ENCODE data around the gene KIF1A.
"Not testable (repeated sequence)": the region's sequence is repeated elsewhere in the genome, so short reads cannot be mapped to it uniquely, and the experiment has no call there.

Gene KIF1A

DNA sequence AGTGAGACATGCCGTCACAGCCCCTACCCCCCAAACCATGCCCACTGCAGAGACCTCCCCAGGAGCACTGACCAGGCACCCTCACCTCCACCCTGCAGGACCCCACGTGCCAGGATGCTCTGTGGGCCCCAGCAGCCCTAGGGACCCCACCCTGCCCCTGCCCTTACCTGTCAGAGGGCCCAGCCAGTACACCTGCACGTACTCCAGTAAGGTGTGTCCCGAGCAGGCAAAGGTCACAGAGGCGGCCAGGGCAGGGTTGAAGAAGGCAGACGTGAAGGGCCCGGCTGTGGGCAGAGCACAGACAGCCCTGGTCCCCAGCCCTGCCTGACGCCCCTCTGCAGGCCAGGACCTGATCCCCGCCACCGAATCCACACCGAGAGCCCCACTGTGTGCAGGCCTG lies 139.8 kb downstream of the KIF1A start:
- not testable (repeated sequence) for DNase-seq

DNA sequence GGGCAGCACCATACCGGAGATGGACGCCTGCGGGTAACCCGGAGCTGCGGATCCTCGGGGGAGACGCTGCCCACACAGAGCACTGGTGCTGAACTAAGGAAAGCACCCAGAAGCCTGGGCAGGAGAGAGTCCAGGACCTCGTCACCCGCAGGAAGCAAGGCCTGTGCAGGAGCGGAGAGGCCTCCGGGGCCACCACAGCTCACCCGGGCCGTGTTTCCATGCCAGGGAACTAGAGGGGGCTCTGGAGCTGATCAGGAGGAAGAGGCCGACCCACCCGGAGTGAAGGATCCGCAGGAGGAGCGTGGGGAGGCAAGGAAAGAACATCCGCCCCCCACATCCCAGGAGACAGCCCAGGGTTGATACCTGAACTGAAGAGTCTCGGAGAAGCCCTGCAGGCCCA lies 141.1 kb downstream of the KIF1A start:
- not testable (repeated sequence) for DNase-seq

DNA sequence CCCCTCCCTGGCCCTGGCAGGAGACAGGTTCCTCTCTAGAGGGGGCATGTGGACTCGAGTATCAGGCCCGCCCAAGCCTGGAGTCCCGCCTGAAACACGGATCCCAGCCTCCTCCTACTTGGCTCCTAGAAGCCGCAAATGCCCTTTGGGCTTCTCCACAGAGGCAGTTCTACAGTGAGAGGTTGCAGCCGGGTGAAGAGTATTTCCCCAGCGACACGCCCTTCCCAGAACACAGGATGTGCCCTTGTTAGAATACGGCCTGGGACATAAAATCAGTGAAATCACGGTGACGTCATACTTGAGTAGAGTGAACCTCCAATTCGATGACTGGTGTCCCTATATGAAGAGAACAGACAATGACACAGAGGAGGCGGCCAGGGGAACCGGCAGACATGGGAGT lies 142.0 kb downstream of the KIF1A start:
- not testable (repeated sequence) for DNase-seq

DNA sequence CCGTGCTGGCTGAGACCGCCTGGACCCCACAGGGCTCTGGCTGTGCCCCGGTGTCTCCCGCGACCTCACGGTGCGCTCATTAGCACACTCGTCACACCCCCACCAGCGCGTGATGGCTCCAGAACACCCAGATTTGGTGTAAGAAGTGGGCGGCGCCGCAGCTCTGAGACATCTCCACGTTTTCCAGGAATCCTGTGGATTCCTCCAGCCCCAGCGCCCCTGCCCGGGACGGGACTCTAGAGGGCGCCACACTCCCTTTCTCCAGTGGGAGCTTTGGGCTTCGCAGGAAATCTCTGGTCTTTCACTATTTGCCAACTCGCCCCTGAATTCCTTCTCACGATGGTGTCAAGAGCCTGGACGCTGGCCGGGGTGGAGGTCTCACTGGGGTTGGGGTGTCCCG lies 144.7 kb downstream of the KIF1A start:
- DNase-seq = not testable (repeated sequence)

DNA sequence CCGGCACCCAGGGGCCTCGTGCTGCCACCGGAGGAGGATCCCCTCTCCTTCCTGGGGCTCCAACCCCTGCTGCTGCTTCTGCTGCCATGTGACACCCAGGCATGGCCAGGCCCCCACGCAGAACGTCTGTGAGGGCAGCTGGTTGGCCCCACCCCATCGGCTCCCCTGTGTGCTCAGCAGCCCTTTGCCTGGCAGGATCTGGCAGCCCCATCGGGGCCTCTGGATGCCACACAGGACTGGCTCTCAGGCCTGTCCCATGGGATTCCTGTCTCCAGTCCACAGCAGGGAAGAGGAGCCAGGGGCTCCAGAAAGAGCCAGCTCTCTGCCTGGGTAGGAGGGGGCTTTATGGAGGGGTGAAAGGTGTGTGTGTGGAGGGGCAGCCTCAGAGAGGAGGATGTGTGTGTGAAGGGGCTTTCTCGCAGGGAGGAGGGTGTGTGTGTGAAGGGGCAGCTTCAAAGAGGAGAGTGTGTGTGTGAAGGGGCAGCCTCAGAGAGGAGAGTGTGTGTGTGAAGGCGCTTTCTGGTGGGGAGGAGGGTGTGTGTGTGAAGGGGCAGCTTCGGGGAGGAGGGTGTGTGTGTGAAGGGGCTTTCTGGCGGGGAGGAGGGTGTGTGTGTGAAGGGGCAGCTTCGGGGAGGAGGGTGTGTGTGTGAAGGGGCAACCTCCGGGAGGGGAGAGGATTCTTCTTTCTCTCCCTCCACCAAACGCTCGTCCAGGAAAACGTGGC lies 145.4 kb downstream of the KIF1A start:
- not testable (repeated sequence) for DNase-seq

DNA sequence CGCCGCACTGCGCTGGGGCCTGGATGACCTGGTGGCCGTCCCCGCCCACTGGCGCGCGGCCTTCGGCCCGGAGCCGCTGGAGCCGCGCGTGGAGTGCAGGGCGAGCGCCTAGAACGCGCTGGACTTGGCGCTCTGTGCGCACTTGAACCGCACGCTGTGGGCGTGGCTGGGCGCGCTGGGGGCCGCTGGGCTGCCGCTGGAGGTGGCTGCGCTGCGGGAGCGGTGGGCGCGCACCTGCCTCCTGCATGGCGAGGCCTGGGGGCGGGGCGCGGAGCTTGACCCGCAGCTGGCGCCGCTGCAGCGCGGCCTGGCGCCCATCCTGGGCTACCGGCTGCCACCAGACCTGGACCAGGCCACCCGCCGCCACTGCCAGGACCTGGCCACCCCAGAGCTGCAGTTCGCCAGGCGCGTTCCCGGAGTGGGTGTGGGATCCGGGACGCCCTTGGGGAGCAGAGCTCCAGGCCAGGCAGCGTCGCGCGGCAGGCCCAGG lies 147.3 kb downstream of the KIF1A start:
- no peak for DNase-seq

DNA sequence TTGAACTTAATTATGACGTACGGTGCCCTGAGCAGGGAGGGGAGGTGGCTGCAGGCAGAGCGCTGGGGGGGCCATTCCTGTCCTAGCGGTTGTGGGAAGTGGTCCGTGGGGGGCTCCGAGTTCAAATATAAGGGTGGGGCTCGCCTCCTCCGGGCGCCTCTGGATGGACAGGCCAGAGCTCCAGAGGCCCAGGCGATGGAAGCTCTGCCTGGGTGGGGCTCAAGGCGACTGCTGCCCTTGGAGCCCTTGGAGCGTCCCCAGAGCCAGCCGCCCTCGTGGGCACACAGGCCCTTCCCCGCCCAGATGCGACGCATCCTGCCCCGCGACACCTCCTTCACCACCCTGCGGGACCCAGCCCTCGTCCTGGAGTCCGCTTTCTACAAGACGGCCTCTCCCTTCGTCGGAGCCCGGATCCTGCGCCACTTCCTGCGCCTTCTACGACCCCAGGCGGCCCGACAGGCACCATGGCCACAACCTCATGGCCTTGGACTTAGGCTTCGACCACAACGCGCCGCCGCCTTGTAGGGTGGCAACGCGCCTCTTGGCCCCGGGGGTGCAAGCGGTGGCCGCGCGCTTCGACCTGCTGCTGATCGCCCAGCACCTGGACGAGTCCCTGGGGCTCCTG lies 147.8 kb downstream of the KIF1A start:
- no peak for DNase-seq

DNA sequence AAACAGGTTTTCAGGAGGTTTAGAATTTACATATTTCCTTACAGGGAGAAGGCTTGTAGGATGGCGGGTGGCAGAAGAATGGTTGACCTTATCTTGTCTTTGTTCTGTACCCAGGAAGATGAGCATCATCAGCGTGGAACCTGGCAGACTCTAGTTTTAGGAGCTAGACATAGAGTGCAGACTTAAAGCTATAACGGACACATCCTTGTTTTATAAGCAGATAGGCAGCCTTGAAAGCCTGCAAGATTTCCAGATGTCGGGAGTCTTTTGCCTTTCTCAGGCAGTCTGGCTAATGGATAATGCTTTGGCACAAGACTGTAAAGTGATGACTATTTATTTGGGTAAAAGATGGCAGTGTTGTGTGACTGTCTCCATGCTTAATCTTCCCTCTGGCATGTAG lies 149.1 kb downstream of the KIF1A start:
- no peak for DNase-seq

DNA sequence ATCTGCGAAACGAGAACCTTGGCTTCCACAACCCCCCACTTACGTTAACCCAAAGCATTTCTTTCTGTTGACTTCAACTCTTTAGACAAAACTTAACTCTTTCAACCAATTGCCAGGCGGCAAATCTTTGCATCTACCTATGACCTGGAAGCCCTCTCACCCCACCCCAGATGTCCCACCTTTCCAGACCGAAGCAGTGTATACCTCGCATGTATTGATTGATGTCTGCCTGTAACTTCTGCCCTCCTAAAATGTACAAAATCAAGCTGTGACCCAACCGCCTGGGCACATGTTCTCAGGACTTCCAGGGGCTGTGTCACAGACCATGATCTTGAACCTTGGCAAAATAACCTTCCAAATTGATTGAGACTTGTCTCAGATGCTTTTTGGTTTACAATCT lies 149.6 kb downstream of the KIF1A start:
- no peak for DNase-seq

DNA sequence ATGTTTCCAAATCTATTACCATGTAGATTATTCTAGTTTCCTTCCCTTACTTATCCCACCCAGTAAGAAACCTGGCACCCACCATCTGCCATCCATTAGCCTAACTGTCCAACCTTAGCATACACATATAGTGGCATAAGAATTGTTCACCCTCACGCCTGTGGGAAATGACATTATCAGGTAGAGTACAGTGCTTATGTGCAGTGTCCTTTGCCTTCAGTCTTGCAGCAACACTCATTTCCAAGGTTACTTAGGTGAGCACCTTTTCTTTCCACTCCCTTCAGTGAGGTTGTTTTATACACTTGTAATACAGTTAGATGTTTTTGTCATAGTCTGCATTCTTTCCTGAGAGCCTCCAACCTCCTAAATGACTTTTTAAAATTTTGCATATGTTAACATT lies 155.4 kb downstream of the KIF1A start:
- DNase-seq = no peak
